ENCODE measurements around the gene C1QTNF1. TPM values are rescaled to one million over a fixed set of nuclear protein-coding genes. Genes with fewer than 3 reads are reported as not detected.

The C1QTNF1 gene
- total RNA-seq, 1 experiment from 2014 or later, result 4.0 TPM

- peak overlapping the region; percentile 93 for H3K4me2 ChIP-seq (ENCODE audit: low read length)
- no peak for TF ChIP-seq CTCF (IDR thresholded peaks at IDR 0.05 in 2 of 3, conservative IDR thresholded peaks at IDR 0.05 in 1 of 3; ENCODE audit: borderline replicate concordance in 1 of 3, insufficient read depth in 1 of 3, low read depth in 2 of 3, low read length in 2 of 3)
- TF ChIP-seq JUND (IDR thresholded peaks at IDR 0.05), result no peak
- no peak for TF ChIP-seq EZH2 (IDR thresholded peaks at IDR 0.05)
- TF ChIP-seq POLR2A (IDR thresholded peaks at IDR 0.05; ENCODE audit: borderline replicate concordance, extremely low read depth, insufficient read depth, insufficient read length), result no peak
- no peak for TF ChIP-seq YY1 (IDR thresholded peaks at IDR 0.05; ENCODE audit: extremely low read depth, insufficient replicate concordance, low read depth, low read length)
- TF ChIP-seq, protein P1, sequence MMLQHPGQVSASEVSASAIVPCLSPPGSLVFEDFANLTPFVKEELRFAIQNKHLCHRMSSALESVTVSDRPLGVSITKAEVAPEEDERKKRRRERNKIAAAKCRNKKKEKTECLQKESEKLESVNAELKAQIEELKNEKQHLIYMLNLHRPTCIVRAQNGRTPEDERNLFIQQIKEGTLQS (IDR thresholded peaks at IDR 0.05), result no peak
- TF ChIP-seq ZNF274 (IDR thresholded peaks at IDR 0.05; ENCODE audit: low read depth, low read length), result no peak
- no peak for TF ChIP-seq SP1 (IDR thresholded peaks at IDR 0.05; ENCODE audit: low read depth)
- TF ChIP-seq EZH2phosphoT487 (IDR thresholded peaks at IDR 0.05; ENCODE audit: borderline replicate concordance), result no peak
- no peak for TF ChIP-seq SIN3A (IDR thresholded peaks at IDR 0.05; ENCODE audit: low read depth)
- no peak for TF ChIP-seq SRF (IDR thresholded peaks at IDR 0.05; ENCODE audit: low read depth)
- no peak for TF ChIP-seq ZFX (IDR thresholded peaks at IDR 0.05)
- TF ChIP-seq, protein P2, sequence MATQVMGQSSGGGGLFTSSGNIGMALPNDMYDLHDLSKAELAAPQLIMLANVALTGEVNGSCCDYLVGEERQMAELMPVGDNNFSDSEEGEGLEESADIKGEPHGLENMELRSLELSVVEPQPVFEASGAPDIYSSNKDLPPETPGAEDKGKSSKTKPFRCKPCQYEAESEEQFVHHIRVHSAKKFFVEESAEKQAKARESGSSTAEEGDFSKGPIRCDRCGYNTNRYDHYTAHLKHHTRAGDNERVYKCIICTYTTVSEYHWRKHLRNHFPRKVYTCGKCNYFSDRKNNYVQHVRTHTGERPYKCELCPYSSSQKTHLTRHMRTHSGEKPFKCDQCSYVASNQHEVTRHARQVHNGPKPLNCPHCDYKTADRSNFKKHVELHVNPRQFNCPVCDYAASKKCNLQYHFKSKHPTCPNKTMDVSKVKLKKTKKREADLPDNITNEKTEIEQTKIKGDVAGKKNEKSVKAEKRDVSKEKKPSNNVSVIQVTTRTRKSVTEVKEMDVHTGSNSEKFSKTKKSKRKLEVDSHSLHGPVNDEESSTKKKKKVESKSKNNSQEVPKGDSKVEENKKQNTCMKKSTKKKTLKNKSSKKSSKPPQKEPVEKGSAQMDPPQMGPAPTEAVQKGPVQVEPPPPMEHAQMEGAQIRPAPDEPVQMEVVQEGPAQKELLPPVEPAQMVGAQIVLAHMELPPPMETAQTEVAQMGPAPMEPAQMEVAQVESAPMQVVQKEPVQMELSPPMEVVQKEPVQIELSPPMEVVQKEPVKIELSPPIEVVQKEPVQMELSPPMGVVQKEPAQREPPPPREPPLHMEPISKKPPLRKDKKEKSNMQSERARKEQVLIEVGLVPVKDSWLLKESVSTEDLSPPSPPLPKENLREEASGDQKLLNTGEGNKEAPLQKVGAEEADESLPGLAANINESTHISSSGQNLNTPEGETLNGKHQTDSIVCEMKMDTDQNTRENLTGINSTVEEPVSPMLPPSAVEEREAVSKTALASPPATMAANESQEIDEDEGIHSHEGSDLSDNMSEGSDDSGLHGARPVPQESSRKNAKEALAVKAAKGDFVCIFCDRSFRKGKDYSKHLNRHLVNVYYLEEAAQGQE (IDR thresholded peaks at IDR 0.05; ENCODE audit: low read depth), result no peak
- no peak for TF ChIP-seq CEBPB (IDR thresholded peaks at IDR 0.05; ENCODE audit: low read depth)
- TF ChIP-seq CBX3 (IDR thresholded peaks at IDR 0.05; ENCODE audit: low read depth), result no peak
- no peak for TF ChIP-seq POLR2AphosphoS5 (IDR thresholded peaks at IDR 0.05; ENCODE audit: low read depth, low read length)
- no peak for TF ChIP-seq TCF7L2 (IDR thresholded peaks at IDR 0.05; ENCODE audit: borderline replicate concordance, extremely low read depth, insufficient read depth, insufficient read length)
- TF ChIP-seq FOSL1 (IDR thresholded peaks at IDR 0.05; ENCODE audit: low read depth), result no peak
- TF ChIP-seq EGR1 (IDR thresholded peaks at IDR 0.05; ENCODE audit: low read depth), result no peak
- RAD21 ChIA-PET (ENCODE audit: low non-redundant PET in 1 of 2, low total read pairs in 2 of 2, uncharacterized antibody in 2 of 2, unreplicated experiment in 2 of 2), result no interaction called here
- peak overlapping the region; percentile 67; the same call in 1 of the 2 replicates for H3K27ac ChIP-seq (ENCODE audit: low read depth, low read length)
- no peaks in the 10 kb centered on the region for H3K9me3 ChIP-seq (ENCODE audit: control insufficient read depth in 1 of 2, insufficient read depth in 1 of 2, low read depth in 1 of 2, low read length in 2 of 2)
- H3K4me3 ChIP-seq (replicated peaks in 1 of 2; ENCODE audit: low read depth in 1 of 2, low read length in 2 of 2), result peak overlapping the region; percentile 78 to 91
- peaks cover 13 to 15% of the 10 kb centered on the region in 2 experiments; a peak in 3 of 4 replicates for H3K36me3 ChIP-seq (ENCODE audit: control insufficient read depth in 1 of 2, insufficient read depth in 2 of 2, low read length in 2 of 2)
- no peak overlapping the region for H2AFZ ChIP-seq (ENCODE audit: low read depth, low read length, poor library complexity, severe bottlenecking)
- ATAC-seq, result peak; percentile 15
- BruUV-seq (replicated peaks), result TSS peak; percentile 83
- POLR2A ChIA-PET, result interaction anchor here (0.8 to 1.7 kb wide), 3 partner anchors 10 to 96 kb away, joined by 3 to 5 read pairs (median 4); partner anchors contain the start of gene LGALS3BP
- H3K4me1 ChIP-seq (ENCODE audit: control insufficient read depth in 1 of 2, insufficient read depth in 2 of 2, low read length in 2 of 2), result peaks cover 10 to 22% of the 10 kb centered on the region in 2 experiments; a peak in 3 of 4 replicates
- H3K79me2 ChIP-seq (ENCODE audit: insufficient read depth, low read length), result peaks cover 9% of the 10 kb centered on the region; the same call in 1 of the 2 replicates
- H3K9ac ChIP-seq (ENCODE audit: low read length), result peak overlapping the region; percentile 80
- no peaks in the 10 kb centered on the region for H3K27me3 ChIP-seq (ENCODE audit: insufficient read depth, low read length)
- no peaks in the 10 kb centered on the region for H3K9me2 ChIP-seq (ENCODE audit: insufficient read depth)
- no peak for DNase-seq (ENCODE audit: low read depth, low spot score)
- CTCF ChIA-PET, result interaction anchor here (1.2 to 1.9 kb wide), 5 partner anchors 10 to 316 kb away, joined by 3 to 14 read pairs (median 6); no protein-coding TSS in a partner anchor
- H4K20me1 ChIP-seq (ENCODE audit: insufficient read depth), result no peaks in the 10 kb centered on the region
- intact Hi-C loops (cut with micrococcal nuclease), result no loop called here
These were observed 51.4 kb downstream of the C1QTNF1 start for GRCh38 chr17:79075446-79075750.

All from HCT116 (cell line).